Measurements from ENCODE around the gene TRIM25.

The TRIM25 gene

GRCh38 chr17:56886288-56886731, 27.5 kb downstream of the TRIM25 start:
- H3K9me3 ChIP-seq (ENCODE audit: control insufficient read depth, insufficient read depth, low read length), result 0 out of 2 replicates have a peak, but pooled peaks cover 2% of the 10 kb centered on the region
- H3K4me1 ChIP-seq (ENCODE audit: control insufficient read depth, insufficient read depth, low read length), result no peaks in the 10 kb centered on the region
- H3K27ac ChIP-seq (ENCODE audit: low read length), result no peak overlapping the region
- no peak overlapping the region for H3K4me3 ChIP-seq (ENCODE audit: low read length)
- no CpG with 5 or more reads among the region's 2 CpGs for WGBS (ENCODE audit: insufficient coverage, insufficient read length)
- H3K36me3 ChIP-seq (ENCODE audit: control insufficient read depth, insufficient read depth, low read length), result no peaks in the 10 kb centered on the region
- no peak for DNase-seq (ENCODE audit: low read depth, low spot score)
- no peaks in the 10 kb centered on the region for H3K27me3 ChIP-seq (ENCODE audit: control insufficient read depth, insufficient read depth, low read length)

- Histone ChIP-seq H3K36me3 (ENCODE audit: control insufficient read depth, insufficient read depth, low read length) (no peaks in the 10 kb centered on the region), H3K4me3 (ENCODE audit: low read length) (no peak overlapping the region), H3K27ac (ENCODE audit: low read length) (no peak overlapping the region), H3K27me3 (ENCODE audit: control insufficient read depth, insufficient read depth, low read length) (no peaks in the 10 kb centered on the region), H3K9me3 (ENCODE audit: control insufficient read depth, insufficient read depth, low read length) (0 out of 2 replicates have a peak, but pooled peaks cover 2% of the 10 kb centered on the region), H3K4me1 (ENCODE audit: control insufficient read depth, insufficient read depth, low read length) (no peaks in the 10 kb centered on the region)
- no peak for DNase-seq (ENCODE audit: low read depth, low spot score)
- WGBS (ENCODE audit: insufficient coverage, insufficient read length), result no CpG with 5 or more reads among the region's 2 CpGs
Measured at GRCh38 chr17:56885312-56885657, 28.6 kb downstream of the TRIM25 start.

GRCh38 chr17:56884483-56885311, 29.2 kb downstream of the TRIM25 start:
- no peak for DNase-seq (ENCODE audit: low read depth, low spot score)

DNA sequence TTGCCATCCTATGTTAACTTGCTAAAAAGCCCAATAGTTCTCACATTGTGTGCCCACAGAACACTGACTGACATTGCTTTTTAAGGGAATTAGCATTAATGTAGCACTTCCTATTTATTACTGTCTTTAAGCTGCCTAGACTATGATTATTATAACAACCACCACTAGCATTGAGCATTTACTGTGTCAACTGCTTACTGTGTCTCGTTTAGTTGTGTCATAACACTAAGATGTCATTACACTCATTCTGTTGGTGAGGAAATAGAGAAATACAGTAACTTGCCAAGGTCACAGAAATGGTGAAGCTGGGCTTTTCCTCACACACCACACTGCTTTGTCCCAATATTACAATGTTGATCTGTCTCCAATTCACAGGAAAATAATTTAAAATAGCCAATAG, 30.2 kb downstream of the TRIM25 start:
- WGBS (ENCODE audit: insufficient coverage, insufficient read length), result no CpG with 5 or more reads among the region's 1 CpG
- no peak for DNase-seq (ENCODE audit: low read depth, low spot score)
- H3K4me3 ChIP-seq (ENCODE audit: low read length), result no peak overlapping the region
- no peaks in the 10 kb centered on the region for H3K36me3 ChIP-seq (ENCODE audit: control insufficient read depth, insufficient read depth, low read length)
- 0 out of 2 replicates have a peak, but pooled peaks cover 2% of the 10 kb centered on the region for H3K9me3 ChIP-seq (ENCODE audit: control insufficient read depth, insufficient read depth, low read length)
- no peak overlapping the region for H3K27ac ChIP-seq (ENCODE audit: low read length)
- no peaks in the 10 kb centered on the region for H3K27me3 ChIP-seq (ENCODE audit: control insufficient read depth, insufficient read depth, low read length)
- no peaks in the 10 kb centered on the region for H3K4me1 ChIP-seq (ENCODE audit: control insufficient read depth, insufficient read depth, low read length)

More at GRCh38 chr17:56884483-56885311, 29.2 kb downstream of the TRIM25 start:
- no peak overlapping the region for H3K4me3 ChIP-seq (ENCODE audit: low read length)
- WGBS (ENCODE audit: insufficient coverage, insufficient read length), result no CpG with 5 or more reads among the region's 6 CpGs
- H3K9me3 ChIP-seq (ENCODE audit: control insufficient read depth, insufficient read depth, low read length), result 0 out of 2 replicates have a peak, but pooled peaks cover 2% of the 10 kb centered on the region
- H3K4me1 ChIP-seq (ENCODE audit: control insufficient read depth, insufficient read depth, low read length), result no peaks in the 10 kb centered on the region
- H3K36me3 ChIP-seq (ENCODE audit: control insufficient read depth, insufficient read depth, low read length), result no peaks in the 10 kb centered on the region
- H3K27ac ChIP-seq (ENCODE audit: low read length), result no peak overlapping the region
- H3K27me3 ChIP-seq (ENCODE audit: control insufficient read depth, insufficient read depth, low read length), result no peaks in the 10 kb centered on the region

DNA sequence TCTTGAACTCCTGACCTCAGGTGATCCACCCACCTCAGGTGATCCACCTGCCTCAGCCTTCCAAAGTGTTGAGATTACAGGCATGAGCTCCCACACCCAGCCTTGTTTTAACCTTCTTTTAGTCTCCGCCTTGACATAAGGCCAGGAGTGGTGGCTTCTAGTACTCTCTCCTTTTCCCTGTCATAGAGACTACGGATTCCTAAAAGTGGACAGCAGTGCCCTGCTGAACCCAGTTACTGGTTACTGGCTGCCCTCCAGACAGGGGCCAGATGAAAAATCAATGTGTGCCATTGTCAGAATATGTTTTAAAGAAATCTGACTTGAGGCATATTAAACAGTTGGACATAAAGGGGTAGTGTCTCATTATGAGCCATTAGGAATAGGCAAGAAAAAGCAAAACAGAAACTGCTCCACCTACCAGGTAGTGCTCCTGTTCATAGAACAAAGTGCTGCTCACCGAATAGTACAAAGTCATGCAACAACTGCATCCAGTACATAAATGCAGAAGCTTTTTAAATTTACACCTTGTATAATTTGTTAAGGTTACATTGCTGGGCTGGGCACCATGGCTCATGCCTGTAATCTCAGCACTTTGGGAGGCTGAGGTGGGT, 32.1 kb downstream of the TRIM25 start:
- no peak for DNase-seq (ENCODE audit: low read depth, low spot score)
- H3K4me3 ChIP-seq (ENCODE audit: low read length), result no peak overlapping the region
- no peaks in the 10 kb centered on the region for H3K27me3 ChIP-seq (ENCODE audit: control insufficient read depth, insufficient read depth, low read length)
- no CpG with 5 or more reads among the region's 3 CpGs for WGBS (ENCODE audit: insufficient coverage, insufficient read length)
- no peaks in the 10 kb centered on the region for H3K9me3 ChIP-seq (ENCODE audit: control insufficient read depth, insufficient read depth, low read length)
- H3K27ac ChIP-seq (ENCODE audit: low read length), result no peak overlapping the region
- no peaks in the 10 kb centered on the region for H3K36me3 ChIP-seq (ENCODE audit: control insufficient read depth, insufficient read depth, low read length)
- H3K4me1 ChIP-seq (ENCODE audit: control insufficient read depth, insufficient read depth, low read length), result no peaks in the 10 kb centered on the region

DNA sequence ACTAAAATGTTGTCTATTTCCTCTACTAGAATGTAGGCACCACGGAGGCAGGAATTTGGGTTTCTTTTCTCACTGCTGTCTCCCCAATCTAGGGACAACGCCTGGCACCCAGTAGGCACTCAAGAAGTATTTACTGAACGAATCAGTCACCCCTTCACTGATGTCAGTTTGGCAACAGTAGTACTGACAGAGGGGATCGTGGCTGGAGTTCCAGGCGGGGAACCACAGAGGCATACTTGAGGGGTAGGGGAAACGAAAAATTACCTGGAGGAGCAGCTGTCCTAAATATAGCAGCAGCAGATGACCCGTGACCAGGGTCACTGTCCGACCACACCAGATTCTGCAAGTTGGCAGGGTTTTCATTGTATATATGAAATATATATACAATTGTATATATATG, 33.3 kb downstream of the TRIM25 start:
- Histone ChIP-seq H3K27ac (ENCODE audit: low read length) (no peak overlapping the region), H3K9me3 (ENCODE audit: control insufficient read depth, insufficient read depth, low read length) (no peaks in the 10 kb centered on the region), H3K27me3 (ENCODE audit: control insufficient read depth, insufficient read depth, low read length) (no peaks in the 10 kb centered on the region), H3K36me3 (ENCODE audit: control insufficient read depth, insufficient read depth, low read length) (no peaks in the 10 kb centered on the region), H3K4me3 (ENCODE audit: low read length) (no peak overlapping the region), H3K4me1 (ENCODE audit: control insufficient read depth, insufficient read depth, low read length) (no peaks in the 10 kb centered on the region)
- no CpG with 5 or more reads among the region's 8 CpGs for WGBS (ENCODE audit: insufficient coverage, insufficient read length)
- DNase-seq (ENCODE audit: low read depth, low spot score), result no peak

DNA sequence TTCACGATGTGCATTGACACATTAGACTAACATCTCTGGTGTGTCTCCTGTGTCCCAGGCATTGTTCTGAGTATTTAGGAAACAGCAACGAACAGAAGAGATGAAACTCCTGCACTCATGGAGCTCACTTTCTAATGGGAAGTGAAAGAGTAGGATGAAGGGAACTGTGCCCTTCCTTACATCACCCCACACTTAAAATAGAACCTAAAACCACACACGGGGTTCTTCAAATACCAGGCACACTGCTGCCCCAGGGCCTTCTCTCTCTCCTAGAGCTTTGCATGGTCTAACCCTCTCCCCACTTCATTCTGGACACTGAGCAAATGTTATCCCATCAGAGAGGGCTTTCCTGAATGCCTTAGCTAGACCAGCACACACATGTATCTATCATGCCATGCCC, 33.7 kb downstream of the TRIM25 start:
- DNase-seq (ENCODE audit: low read depth, low spot score), result no peak
- Histone ChIP-seq H3K9me3 (ENCODE audit: control insufficient read depth, insufficient read depth, low read length) (no peaks in the 10 kb centered on the region), H3K4me3 (ENCODE audit: low read length) (no peak overlapping the region), H3K27me3 (ENCODE audit: control insufficient read depth, insufficient read depth, low read length) (no peaks in the 10 kb centered on the region), H3K36me3 (ENCODE audit: control insufficient read depth, insufficient read depth, low read length) (no peaks in the 10 kb centered on the region), H3K4me1 (ENCODE audit: control insufficient read depth, insufficient read depth, low read length) (no peaks in the 10 kb centered on the region), H3K27ac (ENCODE audit: low read length) (no peak overlapping the region)
- WGBS (ENCODE audit: insufficient coverage, insufficient read length), result no CpG with 5 or more reads among the region's 3 CpGs

- WGBS (ENCODE audit: insufficient coverage, insufficient read length), result no CpG with 5 or more reads among the region's 7 CpGs
- no peaks in the 10 kb centered on the region for H3K9me3 ChIP-seq (ENCODE audit: control insufficient read depth, insufficient read depth, low read length)
- H3K4me1 ChIP-seq (ENCODE audit: control insufficient read depth, insufficient read depth, low read length), result no peaks in the 10 kb centered on the region
- DNase-seq (ENCODE audit: low read depth, low spot score), result no peak
- no peaks in the 10 kb centered on the region for H3K36me3 ChIP-seq (ENCODE audit: control insufficient read depth, insufficient read depth, low read length)
- no peak overlapping the region for H3K27ac ChIP-seq (ENCODE audit: low read length)
- H3K4me3 ChIP-seq (ENCODE audit: low read length), result no peak overlapping the region
- no peaks in the 10 kb centered on the region for H3K27me3 ChIP-seq (ENCODE audit: control insufficient read depth, insufficient read depth, low read length)
Measured at GRCh38 chr17:56879280-56879679, 34.6 kb downstream of the TRIM25 start.

DNA sequence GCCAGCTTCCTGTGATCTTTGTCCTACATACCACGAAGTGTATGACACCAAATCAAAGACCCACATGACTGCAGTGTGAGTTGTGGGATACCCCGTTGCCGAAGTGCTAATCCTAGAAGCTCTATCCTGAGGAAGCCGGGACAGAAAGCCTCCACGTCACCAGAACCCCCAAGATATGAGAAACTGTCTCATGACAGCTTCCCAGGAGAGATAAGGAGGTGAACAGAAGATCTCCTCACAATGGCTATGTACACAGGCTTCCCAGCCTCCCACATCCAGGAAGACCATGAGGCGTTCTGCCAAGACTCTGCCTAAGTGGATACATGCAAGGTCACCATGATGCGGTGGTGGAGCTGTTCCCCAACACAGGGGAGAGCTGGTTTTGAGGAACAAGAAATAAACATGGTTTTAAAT, 37.1 kb downstream of the TRIM25 start:
- no peaks in the 10 kb centered on the region for H3K36me3 ChIP-seq (ENCODE audit: control insufficient read depth, insufficient read depth, low read length)
- no peak overlapping the region for H3K4me3 ChIP-seq (ENCODE audit: low read length)
- H3K27ac ChIP-seq (ENCODE audit: low read length), result no peak overlapping the region
- H3K4me1 ChIP-seq (ENCODE audit: control insufficient read depth, insufficient read depth, low read length), result no peaks in the 10 kb centered on the region
- H3K27me3 ChIP-seq (ENCODE audit: control insufficient read depth, insufficient read depth, low read length), result no peaks in the 10 kb centered on the region
- WGBS (ENCODE audit: insufficient coverage, insufficient read length), result no CpG with 5 or more reads among the region's 7 CpGs
- no peak for DNase-seq (ENCODE audit: low read depth, low spot score)
- H3K9me3 ChIP-seq (ENCODE audit: control insufficient read depth, insufficient read depth, low read length), result no peaks in the 10 kb centered on the region

GRCh38 chr17:56870081-56870651, 43.7 kb downstream of the TRIM25 start:
- H3K27ac ChIP-seq (ENCODE audit: low read length), result no peak overlapping the region
- no peaks in the 10 kb centered on the region for H3K27me3 ChIP-seq (ENCODE audit: control insufficient read depth, insufficient read depth, low read length)
- no peak for DNase-seq (ENCODE audit: low read depth, low spot score)
- no peaks in the 10 kb centered on the region for H3K9me3 ChIP-seq (ENCODE audit: control insufficient read depth, insufficient read depth, low read length)
- H3K4me3 ChIP-seq (ENCODE audit: low read length), result no peak overlapping the region
- H3K4me1 ChIP-seq (ENCODE audit: control insufficient read depth, insufficient read depth, low read length), result no peaks in the 10 kb centered on the region
- no peaks in the 10 kb centered on the region for H3K36me3 ChIP-seq (ENCODE audit: control insufficient read depth, insufficient read depth, low read length)
- WGBS (ENCODE audit: insufficient coverage, insufficient read length), result no CpG with 5 or more reads among the region's 4 CpGs

Measured in iPS DF 6.9 (cell line).